ENCODE results near the gene CMTR1. TPM values are rescaled to one million over a fixed set of nuclear protein-coding genes. Genes with fewer than 3 reads are reported as not detected.

The CMTR1 gene
- total and polyA plus RNA-seq, 4 donors = 4.7 to 25.5 (median 18.8) TPM

DNA sequence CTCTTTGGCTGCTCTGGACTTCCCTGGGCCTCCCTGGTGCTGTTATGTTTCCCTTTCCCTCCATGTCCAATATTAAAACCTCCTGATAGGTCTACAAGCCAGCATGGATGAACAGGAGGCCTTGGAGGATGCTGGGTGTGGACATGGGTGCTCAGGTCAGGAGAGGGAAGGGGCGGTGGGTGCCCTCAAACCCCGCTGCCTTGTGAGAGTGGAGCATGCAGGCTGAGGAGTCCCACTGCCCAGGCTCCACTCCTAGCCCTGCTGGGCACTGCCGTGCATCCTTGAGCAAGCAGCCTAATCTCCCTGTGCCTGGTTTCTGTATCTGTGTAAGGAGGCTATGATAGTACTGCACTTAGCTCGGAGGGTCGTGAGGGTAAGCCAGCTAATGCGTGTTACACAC is 85.1 kb downstream of the CMTR1 start:
- TF ChIP-seq, protein P1, sequence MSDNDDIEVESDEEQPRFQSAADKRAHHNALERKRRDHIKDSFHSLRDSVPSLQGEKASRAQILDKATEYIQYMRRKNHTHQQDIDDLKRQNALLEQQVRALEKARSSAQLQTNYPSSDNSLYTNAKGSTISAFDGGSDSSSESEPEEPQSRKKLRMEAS (IDR thresholded peaks at IDR 0.05) = no peak
- no peak for TF ChIP-seq SP1 (IDR thresholded peaks at IDR 0.05)
- TF ChIP-seq RXRA (IDR thresholded peaks at IDR 0.05) = no peak
- TF ChIP-seq, protein P2, sequence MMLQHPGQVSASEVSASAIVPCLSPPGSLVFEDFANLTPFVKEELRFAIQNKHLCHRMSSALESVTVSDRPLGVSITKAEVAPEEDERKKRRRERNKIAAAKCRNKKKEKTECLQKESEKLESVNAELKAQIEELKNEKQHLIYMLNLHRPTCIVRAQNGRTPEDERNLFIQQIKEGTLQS (IDR thresholded peaks at IDR 0.05) = no peak
- TF ChIP-seq, protein P3, sequence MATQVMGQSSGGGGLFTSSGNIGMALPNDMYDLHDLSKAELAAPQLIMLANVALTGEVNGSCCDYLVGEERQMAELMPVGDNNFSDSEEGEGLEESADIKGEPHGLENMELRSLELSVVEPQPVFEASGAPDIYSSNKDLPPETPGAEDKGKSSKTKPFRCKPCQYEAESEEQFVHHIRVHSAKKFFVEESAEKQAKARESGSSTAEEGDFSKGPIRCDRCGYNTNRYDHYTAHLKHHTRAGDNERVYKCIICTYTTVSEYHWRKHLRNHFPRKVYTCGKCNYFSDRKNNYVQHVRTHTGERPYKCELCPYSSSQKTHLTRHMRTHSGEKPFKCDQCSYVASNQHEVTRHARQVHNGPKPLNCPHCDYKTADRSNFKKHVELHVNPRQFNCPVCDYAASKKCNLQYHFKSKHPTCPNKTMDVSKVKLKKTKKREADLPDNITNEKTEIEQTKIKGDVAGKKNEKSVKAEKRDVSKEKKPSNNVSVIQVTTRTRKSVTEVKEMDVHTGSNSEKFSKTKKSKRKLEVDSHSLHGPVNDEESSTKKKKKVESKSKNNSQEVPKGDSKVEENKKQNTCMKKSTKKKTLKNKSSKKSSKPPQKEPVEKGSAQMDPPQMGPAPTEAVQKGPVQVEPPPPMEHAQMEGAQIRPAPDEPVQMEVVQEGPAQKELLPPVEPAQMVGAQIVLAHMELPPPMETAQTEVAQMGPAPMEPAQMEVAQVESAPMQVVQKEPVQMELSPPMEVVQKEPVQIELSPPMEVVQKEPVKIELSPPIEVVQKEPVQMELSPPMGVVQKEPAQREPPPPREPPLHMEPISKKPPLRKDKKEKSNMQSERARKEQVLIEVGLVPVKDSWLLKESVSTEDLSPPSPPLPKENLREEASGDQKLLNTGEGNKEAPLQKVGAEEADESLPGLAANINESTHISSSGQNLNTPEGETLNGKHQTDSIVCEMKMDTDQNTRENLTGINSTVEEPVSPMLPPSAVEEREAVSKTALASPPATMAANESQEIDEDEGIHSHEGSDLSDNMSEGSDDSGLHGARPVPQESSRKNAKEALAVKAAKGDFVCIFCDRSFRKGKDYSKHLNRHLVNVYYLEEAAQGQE (IDR thresholded peaks at IDR 0.05) = no peak
- TF ChIP-seq GABPA (IDR thresholded peaks at IDR 0.05 in 1 of 2, conservative IDR thresholded peaks at IDR 0.05 in 1 of 2) = no peak
- H3K4me1 ChIP-seq (ENCODE audit: control insufficient read depth in 4 of 4, insufficient read depth in 4 of 4, low read length in 3 of 4) = peaks cover 7 to 32% (median 23%) of the 10 kb centered on the region in 4 donors
- WGBS = 94% methylated on average over 6 of the region's 6 CpGs
- no peak overlapping the region for H3K4me3 ChIP-seq (ENCODE audit: low read depth in 1 of 3, low read length in 3 of 3)
- no peaks in the 10 kb centered on the region for H3K9me3 ChIP-seq (ENCODE audit: control insufficient read depth in 4 of 4, low read length in 3 of 4)
- H3K9ac ChIP-seq (ENCODE audit: low read depth in 1 of 2, low read length in 2 of 2) = no peak overlapping the region
- DNase-seq (ENCODE audit: low spot score) = no peak
- no peak overlapping the region for H3K27ac ChIP-seq (ENCODE audit: low read depth in 1 of 2, low read length in 2 of 2)
- H3K27me3 ChIP-seq (ENCODE audit: control insufficient read depth in 4 of 4, insufficient read depth in 4 of 4, low read length in 3 of 4) = no peaks in the 10 kb centered on the region
- H3K36me3 ChIP-seq (ENCODE audit: control insufficient read depth in 4 of 4, insufficient read depth in 3 of 4, low read depth in 1 of 4, low read length in 3 of 4) = no peaks in the 10 kb centered on the region

DNA sequence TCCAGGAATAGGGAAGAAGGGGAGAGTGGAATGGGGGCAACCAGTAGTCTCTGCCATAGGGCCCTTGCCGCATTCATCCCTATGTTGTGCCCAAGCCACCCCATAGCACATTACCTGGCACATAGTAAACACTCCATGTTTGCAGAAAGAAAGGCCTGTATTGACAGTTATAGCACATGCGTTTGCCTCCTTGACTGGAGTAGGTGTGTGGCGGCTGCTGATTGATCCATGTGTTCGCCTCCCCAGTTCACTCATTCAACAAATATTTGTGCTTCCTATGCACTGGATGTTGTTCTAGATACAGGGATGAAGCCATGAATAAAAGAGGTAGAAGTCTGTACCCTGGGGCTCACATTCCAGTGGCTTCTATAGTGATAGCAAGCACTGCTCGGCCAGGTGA is 86.4 kb downstream of the CMTR1 start:
- no peak for DNase-seq (ENCODE audit: low spot score)
- H3K27me3 ChIP-seq (ENCODE audit: control insufficient read depth in 4 of 4, insufficient read depth in 4 of 4, low read length in 3 of 4) = no peaks in the 10 kb centered on the region
- no peak overlapping the region for H3K27ac ChIP-seq (ENCODE audit: low read depth in 1 of 2, low read length in 2 of 2)
- H3K9ac ChIP-seq (ENCODE audit: low read depth in 1 of 2, low read length in 2 of 2) = no peak overlapping the region
- H3K9me3 ChIP-seq (ENCODE audit: control insufficient read depth in 4 of 4, low read length in 3 of 4) = no peaks in the 10 kb centered on the region
- TF ChIP-seq GABPA (IDR thresholded peaks at IDR 0.05 in 1 of 2, conservative IDR thresholded peaks at IDR 0.05 in 1 of 2) (no peak), EGR1 (IDR thresholded peaks at IDR 0.05; ENCODE audit: low read depth in 2 of 2) (no peak), JUND (IDR thresholded peaks at IDR 0.05) (no peak)
- TF ChIP-seq, protein P4, sequence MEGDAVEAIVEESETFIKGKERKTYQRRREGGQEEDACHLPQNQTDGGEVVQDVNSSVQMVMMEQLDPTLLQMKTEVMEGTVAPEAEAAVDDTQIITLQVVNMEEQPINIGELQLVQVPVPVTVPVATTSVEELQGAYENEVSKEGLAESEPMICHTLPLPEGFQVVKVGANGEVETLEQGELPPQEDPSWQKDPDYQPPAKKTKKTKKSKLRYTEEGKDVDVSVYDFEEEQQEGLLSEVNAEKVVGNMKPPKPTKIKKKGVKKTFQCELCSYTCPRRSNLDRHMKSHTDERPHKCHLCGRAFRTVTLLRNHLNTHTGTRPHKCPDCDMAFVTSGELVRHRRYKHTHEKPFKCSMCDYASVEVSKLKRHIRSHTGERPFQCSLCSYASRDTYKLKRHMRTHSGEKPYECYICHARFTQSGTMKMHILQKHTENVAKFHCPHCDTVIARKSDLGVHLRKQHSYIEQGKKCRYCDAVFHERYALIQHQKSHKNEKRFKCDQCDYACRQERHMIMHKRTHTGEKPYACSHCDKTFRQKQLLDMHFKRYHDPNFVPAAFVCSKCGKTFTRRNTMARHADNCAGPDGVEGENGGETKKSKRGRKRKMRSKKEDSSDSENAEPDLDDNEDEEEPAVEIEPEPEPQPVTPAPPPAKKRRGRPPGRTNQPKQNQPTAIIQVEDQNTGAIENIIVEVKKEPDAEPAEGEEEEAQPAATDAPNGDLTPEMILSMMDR (IDR thresholded peaks at IDR 0.05; ENCODE audit: low read depth, low read length, missing input control) = no peak
- TF ChIP-seq, protein P2 (IDR thresholded peaks at IDR 0.05) = no peak
- H3K4me3 ChIP-seq (ENCODE audit: low read depth in 1 of 3, low read length in 3 of 3) = no peak overlapping the region
- no peaks in the 10 kb centered on the region for H3K36me3 ChIP-seq (ENCODE audit: control insufficient read depth in 4 of 4, insufficient read depth in 3 of 4, low read depth in 1 of 4, low read length in 3 of 4)
- 93% methylated on average over 5 of the region's 5 CpGs for WGBS
- H3K4me1 ChIP-seq (ENCODE audit: control insufficient read depth in 4 of 4, insufficient read depth in 4 of 4, low read length in 3 of 4) = peaks cover 7 to 32% (median 23%) of the 10 kb centered on the region in 4 donors

DNA sequence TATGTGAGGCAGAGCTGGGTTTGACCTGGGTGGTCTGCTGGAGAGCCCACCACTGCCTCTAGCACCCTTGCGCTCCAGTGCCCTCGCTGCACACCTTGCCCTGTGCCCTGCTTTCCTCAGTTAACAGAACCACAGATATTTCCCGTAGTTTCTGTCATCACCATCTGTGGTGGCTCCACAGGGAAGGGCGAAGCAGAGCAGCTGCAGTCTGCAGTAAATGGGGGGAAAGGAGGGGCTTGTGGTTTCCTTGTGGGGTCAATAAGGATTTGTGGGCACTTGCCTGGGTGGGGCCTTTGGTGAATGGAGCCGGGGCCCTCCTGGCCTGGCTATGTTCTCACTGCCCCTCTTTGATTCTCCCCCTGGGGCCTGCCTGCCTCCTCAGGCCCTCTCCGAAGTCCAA is 87.9 kb downstream of the CMTR1 start:
- WGBS = 85% methylated on average over 6 of the region's 6 CpGs
- Histone ChIP-seq H3K27ac (ENCODE audit: low read depth in 1 of 2, low read length in 2 of 2) (no peak overlapping the region), H3K36me3 (ENCODE audit: control insufficient read depth in 4 of 4, insufficient read depth in 3 of 4, low read depth in 1 of 4, low read length in 3 of 4) (no peaks in the 10 kb centered on the region), H3K4me1 (ENCODE audit: control insufficient read depth in 4 of 4, insufficient read depth in 4 of 4, low read length in 3 of 4) (peaks cover 2 to 23% (median 19%) of the 10 kb centered on the region in 4 donors), H3K4me3 (ENCODE audit: low read depth in 1 of 3, low read length in 3 of 3) (no peak overlapping the region), H3K27me3 (ENCODE audit: control insufficient read depth in 4 of 4, insufficient read depth in 4 of 4, low read length in 3 of 4) (no peaks in the 10 kb centered on the region), H3K9ac (ENCODE audit: low read depth in 1 of 2, low read length in 2 of 2) (no peak overlapping the region), H3K9me3 (ENCODE audit: control insufficient read depth in 4 of 4, low read length in 3 of 4) (no peaks in the 10 kb centered on the region)
- no peak for DNase-seq (ENCODE audit: low spot score)
- TF ChIP-seq, protein P2 (IDR thresholded peaks at IDR 0.05) = no peak
- TF ChIP-seq JUND (IDR thresholded peaks at IDR 0.05) (no peak), FOXA2 (IDR thresholded peaks at IDR 0.05) (no peak), EGR1 (IDR thresholded peaks at IDR 0.05; ENCODE audit: low read depth in 2 of 2) (no peak), HNF4A (conservative IDR thresholded peaks at IDR 0.05) (no peak), FOXA1 (IDR thresholded peaks at IDR 0.05) (no peak), GABPA (IDR thresholded peaks at IDR 0.05 in 1 of 2, conservative IDR thresholded peaks at IDR 0.05 in 1 of 2) (no peak), HNF4G (IDR thresholded peaks at IDR 0.05) (no peak)
- TF ChIP-seq, protein P4 (IDR thresholded peaks at IDR 0.05; ENCODE audit: low read depth, low read length, missing input control) = no peak
- TF ChIP-seq, protein P3 (IDR thresholded peaks at IDR 0.05) = no peak
